Esophagus squamous epithelium (tissue), 5 donors: ENCODE results near the gene MYRFL. TPM values are rescaled to one million over a fixed set of nuclear protein-coding genes. Genes with fewer than 3 reads are reported as not detected.

ENCODE experiments used
- DNase-seq: peaks from one replicate; lab custom pipeline; 2025; lab: John Stamatoyannopoulos, UW
- H3K27ac ChIP-seq, 4 donors: fragments of 200-600 bp; sonication (generic); one replicate each; pipeline ENCODE4 v1.5.1; 2016 to 2019; ENCODE audit warnings: mild to moderate bottlenecking in 1 of 4
- H3K27me3 ChIP-seq, 4 donors: fragments of 200-600 bp; sonication (generic); 1 replicate in 3 of 4; 2 replicates in 1 of 4; pipeline versions ENCODE4 v1.5.1 to v1.6.0; 2017 to 2021; ENCODE audit warnings: antibody characterized with exemption in 1 of 4
- H3K36me3 ChIP-seq, 3 donors: fragments of 200-600 bp; sonication (generic); one replicate each; pipeline ENCODE4 v1.5.1; 2016 to 2019
- H3K4me1 ChIP-seq, 3 donors: fragments of 200-600 bp; sonication (generic); one replicate each; pipeline ENCODE4 v1.5.1; 2017 to 2019
- H3K4me3 ChIP-seq, 4 donors: fragments of 200-600 bp; sonication (generic); 1 replicate in 3 of 4; 2 replicates in 1 of 4; pipeline ENCODE4 v1.5.1; 2016 to 2019; ENCODE audit warnings: mild to moderate bottlenecking in 2 of 4, moderate library complexity in 1 of 4
- H3K9me3 ChIP-seq, 3 donors: fragments of 200-600 bp; sonication (generic); one replicate each; pipeline ENCODE4 v1.5.1; 2016 to 2019
- CTCF ChIP-seq, 6 experiments: fragments of 450-650 bp in 4 of 6; fragments of 200-600 bp in 2 of 6; sonication (generic) in 2 of 6; IDR thresholded peaks; one replicate each; pipeline ENCODE4 v1.5.1; 2016 to 2019; ENCODE audit warnings: antibody characterized with exemption in 6 of 6, mild to moderate bottlenecking in 4 of 6, moderate library complexity in 4 of 6
- POLR2A ChIP-seq, 4 donors: fragments of 450-650 bp; IDR thresholded peaks; one replicate each; pipeline ENCODE4 v1.6.1; 2017; ENCODE audit warnings: antibody characterized with exemption in 4 of 4, mild to moderate bottlenecking in 4 of 4, moderate library complexity in 3 of 4
- WGBS, 2 donors: methylation state at CpG; one replicate each; pipeline ENCODE4 v1.1.5; 2018; 5-methylcytosine and 5-hydroxymethylcytosine counted together
- intact Hi-C: fragments of 100-400 bp; cut with DNase I; formaldehyde crosslinking; loops from one replicate; pipeline ENCODE4 v1.15.0; 2022
- total RNA-seq, 4 donors: library from RNA; depleted of rRNA; stranded (reverse); fragments of >200 nt; gene quantifications; one replicate each; pipeline ENCODE4 v1.1.0, GENCODE V29; 2016
- donor health status: DM: yes; HTN: yes; CAD: no.

MYRFL gene
- total RNA-seq, 4 donors from 2014 or later: not detected

- no peak for TF ChIP-seq CTCF (IDR thresholded peaks at IDR 0.05)
- TF ChIP-seq POLR2A (IDR thresholded peaks at IDR 0.05): no peak
- WGBS, 2 donors: 87 to 95% methylated on average over 2 of the region's 2 CpGs
- Histone ChIP-seq H3K9me3 (no peaks in the 10 kb centered on the region), H3K4me1 (peaks cover 3 to 11% (median 5%) of the 10 kb centered on the region in 3 donors), H3K27me3 (no peaks in the 10 kb centered on the region), H3K36me3 (no peaks in the 10 kb centered on the region), H3K4me3 (no peak overlapping the region), H3K27ac (no peak overlapping the region)
- intact Hi-C loops: no loop called here
- DNase-seq: no peak
These were observed 93.3 kb downstream of the MYRFL start for GRCh38 chr12:69918287-69918686.

GRCh38 chr12:69919495-69919894 is 94.5 kb downstream of the MYRFL start:
- 16 to 32% methylated on average over 3 of the region's 3 CpGs for WGBS, 2 donors
- TF ChIP-seq CTCF (IDR thresholded peaks at IDR 0.05): no peak
- no peak for TF ChIP-seq POLR2A (IDR thresholded peaks at IDR 0.05)
- H3K9me3 ChIP-seq: no peaks in the 10 kb centered on the region
- DNase-seq: no peak
- H3K27ac ChIP-seq: no peak overlapping the region
- no peaks in the 10 kb centered on the region for H3K36me3 ChIP-seq
- no peaks in the 10 kb centered on the region for H3K27me3 ChIP-seq
- intact Hi-C loops: no loop called here
- no peak overlapping the region for H3K4me3 ChIP-seq
- H3K4me1 ChIP-seq: peaks cover 3 to 11% (median 5%) of the 10 kb centered on the region in 3 donors

GRCh38 chr12:69921831-69922230 is 96.8 kb downstream of the MYRFL start:
- intact Hi-C loops: no loop called here
- TF ChIP-seq POLR2A (IDR thresholded peaks at IDR 0.05): no peak
- TF ChIP-seq CTCF (IDR thresholded peaks at IDR 0.05): no peak

GRCh38 chr12:69922999-69923398 is 98.0 kb downstream of the MYRFL start:
- peaks cover 3 to 11% (median 5%) of the 10 kb centered on the region in 3 donors for H3K4me1 ChIP-seq
- TF ChIP-seq CTCF (IDR thresholded peaks at IDR 0.05) (no peak), POLR2A (IDR thresholded peaks at IDR 0.05) (no peak)
- intact Hi-C loops: no loop called here
- H3K27ac ChIP-seq: no peak overlapping the region
- H3K36me3 ChIP-seq: no peaks in the 10 kb centered on the region
- no peaks in the 10 kb centered on the region for H3K9me3 ChIP-seq
- H3K27me3 ChIP-seq: no peaks in the 10 kb centered on the region
- DNase-seq: no peak
- no peak overlapping the region for H3K4me3 ChIP-seq

More at GRCh38 chr12:69921831-69922230, 96.8 kb downstream of the MYRFL start:
- Histone ChIP-seq H3K27ac (no peak overlapping the region), H3K9me3 (no peaks in the 10 kb centered on the region), H3K27me3 (no peaks in the 10 kb centered on the region), H3K4me1 (peaks cover 3 to 11% (median 5%) of the 10 kb centered on the region in 3 donors), H3K36me3 (no peaks in the 10 kb centered on the region), H3K4me3 (no peak overlapping the region)
- DNase-seq: no peak
- 79 to 83% methylated on average over 4 of the region's 4 CpGs for WGBS, 2 donors

GRCh38 chr12:69925291-69925690 is 100.3 kb downstream of the MYRFL start:
- 88 to 100% methylated on average over 2 of the region's 2 CpGs for WGBS, 2 donors
- DNase-seq: no peak
- Histone ChIP-seq H3K9me3 (no peaks in the 10 kb centered on the region), H3K4me3 (no peak overlapping the region), H3K27me3 (no peaks in the 10 kb centered on the region), H3K36me3 (no peaks in the 10 kb centered on the region), H3K27ac (no peak overlapping the region), H3K4me1 (no peaks in the 10 kb centered on the region)
- intact Hi-C loops: no loop called here
- TF ChIP-seq CTCF (IDR thresholded peaks at IDR 0.05) (no peak), POLR2A (IDR thresholded peaks at IDR 0.05) (no peak)
